ENCODE results near the gene PRKG1.

GRCh38 chr10:52053497-52053896 is 979.2 kb downstream of the PRKG1 start:
- TF ChIP-seq, protein P1, sequence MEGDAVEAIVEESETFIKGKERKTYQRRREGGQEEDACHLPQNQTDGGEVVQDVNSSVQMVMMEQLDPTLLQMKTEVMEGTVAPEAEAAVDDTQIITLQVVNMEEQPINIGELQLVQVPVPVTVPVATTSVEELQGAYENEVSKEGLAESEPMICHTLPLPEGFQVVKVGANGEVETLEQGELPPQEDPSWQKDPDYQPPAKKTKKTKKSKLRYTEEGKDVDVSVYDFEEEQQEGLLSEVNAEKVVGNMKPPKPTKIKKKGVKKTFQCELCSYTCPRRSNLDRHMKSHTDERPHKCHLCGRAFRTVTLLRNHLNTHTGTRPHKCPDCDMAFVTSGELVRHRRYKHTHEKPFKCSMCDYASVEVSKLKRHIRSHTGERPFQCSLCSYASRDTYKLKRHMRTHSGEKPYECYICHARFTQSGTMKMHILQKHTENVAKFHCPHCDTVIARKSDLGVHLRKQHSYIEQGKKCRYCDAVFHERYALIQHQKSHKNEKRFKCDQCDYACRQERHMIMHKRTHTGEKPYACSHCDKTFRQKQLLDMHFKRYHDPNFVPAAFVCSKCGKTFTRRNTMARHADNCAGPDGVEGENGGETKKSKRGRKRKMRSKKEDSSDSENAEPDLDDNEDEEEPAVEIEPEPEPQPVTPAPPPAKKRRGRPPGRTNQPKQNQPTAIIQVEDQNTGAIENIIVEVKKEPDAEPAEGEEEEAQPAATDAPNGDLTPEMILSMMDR (IDR thresholded peaks at IDR 0.05; ENCODE audit: insufficient read depth, low read length, poor library complexity, severe bottlenecking) = no peak
- no peak for TF ChIP-seq EZH2phosphoT487 (conservative IDR thresholded peaks at IDR 0.05; ENCODE audit: low read length)
